SH-SY5Y (cell line): ENCODE measurements around the gene FYN.

ENCODE experiments used
- GATA2 ChIP-seq: IDR thresholded peaks from 2 replicates; pipeline ENCODE4 v1.6.1; 2011; ENCODE audit warnings: mild to moderate bottlenecking, low read depth, low read length
- GATA3 ChIP-seq: IDR thresholded peaks from 2 replicates; pipeline ENCODE4 v1.6.1; 2011; ENCODE audit warnings: low read depth, mild to moderate bottlenecking, low read length, moderate library complexity

FYN gene

GRCh38 chr6:111802720-111803330, 70.4 kb downstream of the FYN start:
- no peak for TF ChIP-seq GATA2
- TF ChIP-seq GATA3, result no peak

GRCh38 chr6:111802015-111802414, 71.2 kb downstream of the FYN start:
- TF ChIP-seq GATA3 (no peak), GATA2 (no peak)

- TF ChIP-seq GATA3 (no peak), GATA2 (no peak)
Measured at GRCh38 chr6:111800821-111801220, 72.4 kb downstream of the FYN start.

GRCh38 chr6:111800259-111800765, 72.9 kb downstream of the FYN start:
- TF ChIP-seq GATA2 (no peak), GATA3 (no peak)

DNA sequence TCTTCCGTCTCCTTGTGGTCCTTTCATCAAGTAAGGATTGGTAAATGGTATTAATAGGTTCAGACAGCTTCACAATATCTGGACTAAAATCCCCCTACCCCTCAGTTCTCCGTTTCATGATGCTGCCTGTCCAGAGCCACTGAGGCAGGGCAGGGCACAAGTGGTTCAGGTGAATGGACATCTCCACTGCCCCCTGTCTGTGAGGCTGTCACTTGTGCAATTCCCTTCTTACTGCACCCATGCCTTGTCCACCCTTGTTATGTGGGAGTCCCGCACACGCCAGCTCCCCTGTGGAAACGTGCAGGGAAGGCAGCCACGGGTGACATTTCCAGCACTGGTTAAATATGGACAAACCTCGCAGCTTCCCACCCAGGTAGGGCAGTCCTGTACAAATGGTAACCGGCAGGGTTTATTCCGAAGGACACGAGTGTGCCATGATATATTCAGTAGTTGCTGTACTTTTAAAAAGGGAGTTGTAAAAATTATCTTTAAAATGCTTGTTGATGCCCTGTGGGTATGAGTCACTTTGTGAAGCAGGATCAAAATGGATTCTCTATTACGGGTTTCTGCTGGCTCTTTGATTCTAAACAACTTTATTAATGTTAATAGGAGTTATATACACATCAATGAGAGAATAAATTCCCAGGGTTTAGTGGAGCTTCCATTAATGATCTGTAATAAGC, 73.5 kb downstream of the FYN start:
- TF ChIP-seq GATA3 (no peak), GATA2 (no peak)

GRCh38 chr6:111798281-111798725, 74.9 kb downstream of the FYN start:
- TF ChIP-seq GATA2 (no peak), GATA3 (no peak)

GRCh38 chr6:111796310-111796918, 76.8 kb downstream of the FYN start:
- TF ChIP-seq GATA3 (no peak), GATA2 (no peak)

DNA sequence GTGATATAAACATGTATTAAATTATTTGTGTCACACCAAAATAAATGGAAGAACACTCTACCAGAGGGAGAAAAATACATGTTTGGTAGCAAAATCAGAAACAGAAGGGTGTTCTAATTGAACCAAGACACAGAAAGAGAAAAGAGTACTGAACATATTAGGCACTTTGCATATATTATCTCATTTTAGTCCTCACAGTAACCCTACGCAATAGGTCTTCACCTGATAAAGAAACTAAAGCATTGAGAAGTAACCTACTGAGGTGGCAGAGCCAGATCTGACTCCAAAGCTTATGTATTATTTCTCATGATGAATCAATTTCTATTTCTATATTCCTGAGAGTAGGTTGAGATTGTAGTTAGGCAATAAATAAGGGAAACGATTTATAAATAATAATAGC, 77.7 kb downstream of the FYN start:
- no peak for TF ChIP-seq GATA3
- TF ChIP-seq GATA2, result no peak

DNA sequence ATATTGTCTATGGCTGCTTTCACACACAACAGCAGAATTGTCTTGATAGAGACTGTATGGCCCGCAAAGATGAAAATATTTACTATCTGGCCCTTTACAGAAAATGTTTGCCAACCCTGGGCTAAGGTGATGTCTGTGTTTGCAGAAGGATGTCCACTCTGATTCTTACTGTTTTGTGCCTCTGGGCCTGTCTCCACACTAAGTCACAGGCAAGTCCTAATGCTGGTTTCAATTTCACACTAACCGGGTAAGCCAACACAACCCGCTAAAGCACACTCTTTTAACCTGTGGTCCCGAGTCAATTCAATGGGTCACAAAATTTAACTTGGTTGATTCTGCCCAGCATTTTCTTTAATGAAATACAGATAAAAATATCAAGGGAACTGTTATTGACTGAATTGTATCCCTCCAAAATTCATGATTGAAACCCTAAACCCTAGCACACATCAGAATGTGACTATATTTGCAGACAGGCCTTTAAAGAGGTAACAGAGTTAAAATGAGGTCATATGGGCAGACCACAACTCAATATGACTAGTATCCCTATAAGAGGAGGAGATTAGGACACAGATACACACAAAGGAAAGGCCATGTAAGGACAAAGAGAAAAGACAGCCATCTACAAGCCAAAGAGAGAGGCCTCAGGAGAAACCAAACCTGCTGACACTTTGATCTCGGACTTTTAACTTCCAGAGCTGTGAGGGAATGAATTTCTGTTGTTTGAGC, 78.4 kb downstream of the FYN start:
- TF ChIP-seq GATA3 (no peak), GATA2 (no peak)

DNA sequence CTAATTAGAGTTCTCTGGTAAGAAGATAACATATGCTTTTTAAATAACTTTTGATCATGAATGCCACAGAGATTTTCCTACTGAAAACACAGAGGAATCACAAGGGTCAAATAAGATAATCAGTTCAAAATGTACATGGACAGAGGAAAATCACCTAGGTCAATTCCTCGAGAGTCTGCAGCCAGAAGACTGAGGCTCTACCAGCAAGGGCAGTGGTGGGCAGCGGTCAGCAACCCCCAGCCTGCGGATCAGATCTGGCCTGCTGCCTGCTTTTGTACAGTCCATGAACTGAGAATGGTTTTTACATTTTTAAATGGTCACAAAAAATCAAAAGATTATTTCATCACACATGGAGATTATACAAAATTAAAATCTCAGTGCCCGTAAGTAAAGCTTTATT, 79.0 kb downstream of the FYN start:
- no peak for TF ChIP-seq GATA3
- TF ChIP-seq GATA2, result peak; percentile 47; the same call in 1 of the 2 replicates

- TF ChIP-seq GATA2, result no peak
- TF ChIP-seq GATA3, result no peak
Measured at GRCh38 chr6:111793711-111794111, 79.5 kb downstream of the FYN start.

DNA sequence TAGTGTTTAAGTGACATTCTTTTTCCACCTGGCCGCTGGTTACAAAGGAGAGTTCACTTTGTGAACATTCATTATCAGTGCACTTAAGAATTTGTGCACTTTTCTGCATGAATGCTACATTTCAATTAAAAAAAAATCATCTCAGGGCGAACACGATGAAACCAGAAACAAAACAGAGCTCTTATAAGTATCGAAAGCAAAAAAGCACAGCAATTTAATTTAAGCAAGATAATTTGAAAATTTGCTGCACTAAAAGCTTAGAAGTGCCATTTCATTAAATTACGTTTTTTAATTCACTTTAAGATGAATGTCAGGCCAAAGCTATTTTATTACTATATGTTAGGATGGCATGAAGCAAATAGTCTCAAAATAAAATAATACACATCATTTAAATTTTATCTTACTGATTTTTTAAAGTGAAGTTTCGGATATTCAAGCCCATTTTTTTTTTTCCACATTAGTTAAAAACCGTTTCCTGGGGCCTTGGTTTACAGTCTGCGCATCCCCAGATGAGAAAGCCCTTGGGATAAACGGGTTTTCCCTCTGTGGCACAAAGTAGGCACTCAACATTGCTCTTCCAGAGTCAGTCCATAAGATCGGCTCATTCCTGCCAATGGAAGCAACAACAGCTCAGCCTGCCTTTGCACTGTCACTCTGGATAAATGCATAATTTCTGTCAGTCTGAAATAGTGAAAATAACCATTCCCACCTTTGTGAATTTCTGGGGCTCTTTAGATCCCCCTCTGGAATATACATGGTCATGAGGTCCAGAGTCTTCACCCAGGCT, 80.1 kb downstream of the FYN start:
- TF ChIP-seq GATA2 (no peak), GATA3 (no peak)

- TF ChIP-seq GATA2, result no peak
- TF ChIP-seq GATA3, result no peak
Measured at GRCh38 chr6:111792241-111792640, 81.0 kb downstream of the FYN start.
